Loucy (cell line): ENCODE data around the gene TLNRD1.

Experiments
- EZH2phosphoT487 ChIP-seq: fragments of 200-600 bp; IDR thresholded peaks from 2 replicates; pipeline ENCODE4 v1.6.1; 2018; ENCODE audit warnings: antibody characterized with exemption, mild to moderate bottlenecking, moderate library complexity, borderline replicate concordance
- TF ChIP-seq, protein P1 (sequence below): fragments of 200-600 bp; sonication (generic); conservative IDR thresholded peaks from 2 replicates; pipeline ENCODE4 v1.5.1; 2014; ENCODE audit warnings: mild to moderate bottlenecking, antibody characterized with exemption, low read length

DNA sequence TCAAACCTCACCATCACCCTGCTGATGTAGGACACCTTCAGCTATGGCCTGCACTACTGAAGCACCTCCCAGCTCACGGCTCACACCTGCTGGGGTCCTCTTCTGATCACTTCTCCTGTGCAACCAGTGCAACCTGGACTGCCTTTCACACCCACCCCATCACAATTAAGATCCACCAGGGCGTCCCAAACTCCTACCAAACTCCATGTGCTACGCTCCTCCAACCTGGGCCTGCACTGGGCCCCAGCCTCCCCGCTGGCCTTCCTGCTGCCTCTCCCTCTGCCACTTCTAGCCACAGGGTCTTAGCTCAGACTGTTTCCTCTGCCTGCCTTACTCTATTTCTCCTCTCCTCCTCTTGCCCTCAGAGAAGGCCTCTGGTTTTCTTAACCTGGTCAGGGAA lies 23.9 kb upstream of the TLNRD1 start:
- TF ChIP-seq, protein P1, sequence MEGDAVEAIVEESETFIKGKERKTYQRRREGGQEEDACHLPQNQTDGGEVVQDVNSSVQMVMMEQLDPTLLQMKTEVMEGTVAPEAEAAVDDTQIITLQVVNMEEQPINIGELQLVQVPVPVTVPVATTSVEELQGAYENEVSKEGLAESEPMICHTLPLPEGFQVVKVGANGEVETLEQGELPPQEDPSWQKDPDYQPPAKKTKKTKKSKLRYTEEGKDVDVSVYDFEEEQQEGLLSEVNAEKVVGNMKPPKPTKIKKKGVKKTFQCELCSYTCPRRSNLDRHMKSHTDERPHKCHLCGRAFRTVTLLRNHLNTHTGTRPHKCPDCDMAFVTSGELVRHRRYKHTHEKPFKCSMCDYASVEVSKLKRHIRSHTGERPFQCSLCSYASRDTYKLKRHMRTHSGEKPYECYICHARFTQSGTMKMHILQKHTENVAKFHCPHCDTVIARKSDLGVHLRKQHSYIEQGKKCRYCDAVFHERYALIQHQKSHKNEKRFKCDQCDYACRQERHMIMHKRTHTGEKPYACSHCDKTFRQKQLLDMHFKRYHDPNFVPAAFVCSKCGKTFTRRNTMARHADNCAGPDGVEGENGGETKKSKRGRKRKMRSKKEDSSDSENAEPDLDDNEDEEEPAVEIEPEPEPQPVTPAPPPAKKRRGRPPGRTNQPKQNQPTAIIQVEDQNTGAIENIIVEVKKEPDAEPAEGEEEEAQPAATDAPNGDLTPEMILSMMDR = no peak
- no peak for TF ChIP-seq EZH2phosphoT487
